ENCODE measurements around the gene ERBB4. TPM values are rescaled to one million over a fixed set of nuclear protein-coding genes. Genes with fewer than 3 reads are reported as not detected.

ERBB4 gene
- total and polyA plus RNA-seq, 7 donors: 0.07 to 7.5 (median 2.0) TPM

GRCh38 chr2:211846036-211846400 is 692.6 kb downstream of the ERBB4 start:
- Histone ChIP-seq H3K27me3 (ENCODE audit: insufficient read depth in 3 of 3, low read length in 2 of 3) (no peaks in the 10 kb centered on the region), H3K27ac (no peak overlapping the region), H3K36me3 (ENCODE audit: insufficient read depth in 1 of 2, low read depth in 1 of 2) (no peaks in the 10 kb centered on the region), H3K9me3 (no peaks in the 10 kb centered on the region), H3K4me3 (no peak overlapping the region), H3K4me1 (no peaks in the 10 kb centered on the region)
- no peak for TF ChIP-seq CTCF (IDR thresholded peaks at IDR 0.05)
- intact Hi-C loops (cut with DNase I): no loop called here
- ATAC-seq: no peak
- no peak for DNase-seq

- 69 to 88% (median 70%) methylated on average over 3 of the region's 3 CpGs for WGBS, 3 donors
- H3K4me3 ChIP-seq: no peak overlapping the region
- no peak for TF ChIP-seq CTCF (IDR thresholded peaks at IDR 0.05)
- H3K27me3 ChIP-seq (ENCODE audit: insufficient read depth in 3 of 3, low read length in 2 of 3): no peaks in the 10 kb centered on the region
- no peak for DNase-seq
- intact Hi-C loops (cut with DNase I): no loop called here
- H3K36me3 ChIP-seq (ENCODE audit: insufficient read depth in 1 of 2, low read depth in 1 of 2): no peaks in the 10 kb centered on the region
- ATAC-seq: no peak
- no peaks in the 10 kb centered on the region for H3K9me3 ChIP-seq
- H3K4me1 ChIP-seq: no peaks in the 10 kb centered on the region
- H3K27ac ChIP-seq: no peak overlapping the region
Measured at GRCh38 chr2:211845338-211846035, 693.1 kb downstream of the ERBB4 start.

GRCh38 chr2:211837706-211838105 is 700.9 kb downstream of the ERBB4 start:
- TF ChIP-seq CTCF (IDR thresholded peaks at IDR 0.05): no peak
- intact Hi-C loops (cut with DNase I): no loop called here
- Histone ChIP-seq H3K27me3 (ENCODE audit: insufficient read depth in 3 of 3, low read length in 2 of 3) (no peaks in the 10 kb centered on the region), H3K27ac (no peak overlapping the region), H3K36me3 (ENCODE audit: insufficient read depth in 1 of 2, low read depth in 1 of 2) (no peaks in the 10 kb centered on the region), H3K4me1 (no peaks in the 10 kb centered on the region), H3K4me3 (no peak overlapping the region), H3K9me3 (no peaks in the 10 kb centered on the region)
- ATAC-seq (no peak), DNase-seq (no peak)
- WGBS, 3 donors: 57 to 63% (median 59%) methylated on average over 2 of the region's 2 CpGs

- no peaks in the 10 kb centered on the region for H3K4me1 ChIP-seq
- intact Hi-C loops (cut with DNase I): no loop called here
- DNase-seq (no peak), ATAC-seq (no peak)
- H3K9me3 ChIP-seq: no peaks in the 10 kb centered on the region
- no peak for TF ChIP-seq CTCF (IDR thresholded peaks at IDR 0.05)
- 67 to 76% (median 68%) methylated on average over 3 of the region's 3 CpGs for WGBS, 3 donors
- no peaks in the 10 kb centered on the region for H3K27me3 ChIP-seq (ENCODE audit: insufficient read depth in 3 of 3, low read length in 2 of 3)
- H3K27ac ChIP-seq: no peak overlapping the region
- H3K36me3 ChIP-seq (ENCODE audit: insufficient read depth in 1 of 2, low read depth in 1 of 2): no peaks in the 10 kb centered on the region
- H3K4me3 ChIP-seq: no peak overlapping the region
Measured at GRCh38 chr2:211837206-211837605, 701.4 kb downstream of the ERBB4 start.

- no peak for DNase-seq
- 41 to 65% (median 62%) methylated on average over 3 of the region's 3 CpGs for WGBS, 3 donors
- Histone ChIP-seq H3K36me3 (ENCODE audit: insufficient read depth in 1 of 2, low read depth in 1 of 2) (no peaks in the 10 kb centered on the region), H3K4me3 (no peak overlapping the region), H3K4me1 (no peaks in the 10 kb centered on the region), H3K9me3 (no peaks in the 10 kb centered on the region), H3K27ac (no peak overlapping the region), H3K27me3 (ENCODE audit: insufficient read depth in 3 of 3, low read length in 2 of 3) (no peaks in the 10 kb centered on the region)
- ATAC-seq: no peak
- intact Hi-C loops (cut with DNase I): no loop called here
- TF ChIP-seq CTCF (IDR thresholded peaks at IDR 0.05): no peak
Measured at GRCh38 chr2:211836409-211836808, 702.2 kb downstream of the ERBB4 start.
